K562 (cell line): ENCODE results near the gene FPR1. TPM values are rescaled to one million over a fixed set of nuclear protein-coding genes. Genes with fewer than 3 reads are reported as not detected.

Experiments used
- BCLAF1 ChIP-seq, 2 experiments: fragments of 450-650 bp in 1 of 2; IDR thresholded peaks; 2 replicates each; pipeline ENCODE4 v1.6.1; 2011 to 2017; ENCODE audit warnings: low read depth in 2 of 2, antibody characterized with exemption in 1 of 2, borderline replicate concordance in 1 of 2, low read length in 1 of 2, mild to moderate bottlenecking in 1 of 2, mixed read lengths in 1 of 2; ENCODE audit not compliant: control insufficient read depth in 1 of 2
- CEBPB ChIP-seq: fragments of 450-650 bp; IDR thresholded peaks from 2 replicates; pipeline ENCODE4 v1.6.1; 2016; ENCODE audit warnings: missing genetic modification characterization, missing compliant biosample characterization
- CREM ChIP-seq: IDR thresholded peaks from 2 replicates; pipeline ENCODE4 v1.6.1; 2014; ENCODE audit warnings: antibody characterized with exemption, low read depth
- CSDE1 ChIP-seq, 2 experiments: fragments of 450-650 bp; IDR thresholded peaks; 2 replicates each; pipeline ENCODE4 v1.6.1; 2016; ENCODE audit warnings: mild to moderate bottlenecking in 1 of 2
- HDGF ChIP-seq: fragments of 450-650 bp; IDR thresholded peaks from 2 replicates; pipeline ENCODE4 v1.6.1; 2016
- LEF1 ChIP-seq: fragments of 450-650 bp; IDR thresholded peaks from 2 replicates; pipeline ENCODE4 v1.6.1; 2016; ENCODE audit warnings: mild to moderate bottlenecking
- NFATC3 ChIP-seq: fragments of 450-650 bp; IDR thresholded peaks from 2 replicates; pipeline ENCODE4 v1.6.1; 2017; ENCODE audit warnings: mild to moderate bottlenecking
- PTTG1 ChIP-seq: fragments of 450-650 bp; IDR thresholded peaks from 2 replicates; pipeline ENCODE4 v1.6.1; 2016; ENCODE audit warnings: low read depth, mild to moderate bottlenecking, missing genetic modification characterization, missing compliant biosample characterization
- RBM25 ChIP-seq: fragments of 200-400 bp; formaldehyde crosslinking; IDR thresholded peaks from 2 replicates; pipeline ENCODE4 v1.6.1; 2018; ENCODE audit warnings: low read length, low read depth, moderate library complexity; ENCODE audit not compliant: severe bottlenecking
- RHOXF2B ChIP-seq: fragments of 250-450 bp; sonication (Bioruptor Pico); conservative IDR thresholded peaks from 2 replicates; pipeline ENCODE4 v1.5.1; 2021
- RREB1 ChIP-seq: fragments of 250-450 bp; sonication (Bioruptor Pico); IDR thresholded peaks from 2 replicates; pipeline ENCODE4 v1.4.0; 2020
- SREBF1 ChIP-seq: fragments of 150-350 bp; IDR thresholded peaks from 2 replicates; pipeline ENCODE4 v1.6.1; 2014; ENCODE audit warnings: antibody characterized with exemption, low read depth, low read length, borderline replicate concordance
- STAT6 ChIP-seq: sonication (generic); formaldehyde crosslinking; IDR thresholded peaks from 2 replicates; pipeline ENCODE4 v1.8.1; 2023; ENCODE audit warnings: mild to moderate bottlenecking, missing genetic modification reagents
- YY1 ChIP-seq, 3 experiments: IDR thresholded peaks; 2 replicates each; pipeline ENCODE4 v1.6.1; 2011; ENCODE audit warnings: low read length in 2 of 3, mild to moderate bottlenecking in 2 of 3, moderate library complexity in 2 of 3, borderline replicate concordance in 1 of 3, control low read depth in 1 of 3, low read depth in 1 of 3; ENCODE audit not compliant: insufficient read depth in 3 of 3, insufficient replicate concordance in 2 of 3, control insufficient read depth in 1 of 3, insufficient read length in 1 of 3; ENCODE audit errors: extremely low read depth in 1 of 3
- ZNF12 ChIP-seq: sonication (generic); formaldehyde crosslinking; IDR thresholded peaks from 2 replicates; pipeline ENCODE4 v1.4.0; 2020; ENCODE audit warnings: mild to moderate bottlenecking, missing genetic modification reagents
- ZNF695 ChIP-seq: fragments of 450-650 bp; formaldehyde crosslinking; IDR thresholded peaks from 2 replicates; pipeline ENCODE4 v1.4.0; 2020; ENCODE audit warnings: mild to moderate bottlenecking, moderate library complexity
- polyA plus RNA-seq, 8 experiments: library from polyadenylated mRNA; depleted of rRNA in 4 of 8; stranded (reverse) in 5 of 8; unstranded in 3 of 8; fragments of >200 nt; fragmentation: Nextera tagmentation in 2 of 8; fragmentation: Illumina TruSeq in 1 of 8; extraction: Ambion mirVana in 2 of 8; extraction: Trizol in 1 of 8; gene quantifications; 2 replicates each; pipeline versions ENCODE4 v1.2.1 to v1.2.3, GENCODE V29; 2011 to 2014; ENCODE audit warnings: inconsistent platforms in 1 of 8, missing spikeins in 1 of 8
- total RNA-seq, 7 experiments: library from RNA; depleted of rRNA in 6 of 7; stranded (reverse); fragments of >200 nt in 6 of 7; fragmentation: Illumina TruSeq in 2 of 7; extraction: Trizol in 2 of 7; gene quantifications; 2 replicates each; pipeline versions ENCODE4 v1.2.1 to v1.2.3, GENCODE V29; 2011 to 2021; ENCODE audit warnings: low replicate concordance in 1 of 7

FPR1 gene
- total and polyA plus RNA-seq, 9 of the 15 experiments (the other 6 are each of a cell fraction or from before 2014, with no cell fraction given), result 0.06 to 0.25 (median 0.14) TPM; not detected in 4

GRCh38 chr19:51702103-51702824, 49.4 kb downstream of the FPR1 start (continued):
- TF ChIP-seq RREB1 (CRISPR knock-in tag) (no peak), BCLAF1 (IDR thresholded peaks at IDR 0.05; ENCODE audit: borderline replicate concordance in 1 of 2, control insufficient read depth in 1 of 2, low read depth in 2 of 2, low read length in 1 of 2) (no peak), RHOXF2B (CRISPR knock-in tag) (no peak), ZNF695 (CRISPR knock-in tag) (no peak), SREBF1 (no peak), CREM (peak; percentile 60), LEF1 (no peak; the same call in 1 of the 2 replicates), NFATC3 (no peak), RBM25 (no peak), PTTG1 (tag) (no peak), HDGF (no peak), STAT6 (CRISPR knock-in tag) (no peak), YY1 (IDR thresholded peaks at IDR 0.05; ENCODE audit: borderline replicate concordance in 1 of 3, control insufficient read depth in 1 of 3, extremely low read depth in 1 of 3, insufficient read depth in 3 of 3, insufficient read length in 1 of 3, insufficient replicate concordance in 2 of 3, low read depth in 1 of 3, low read length in 2 of 3) (peak in 1 of 3 experiments; percentile 4), ZNF12 (CRISPR knock-in tag) (no peak), CSDE1 (IDR thresholded peaks at IDR 0.05) (no peak), CEBPB (tag) (peak; percentile 37; the same call in 1 of the 2 replicates)
